ENCODE measurements around the gene TRNAU1AP.
"Not testable (repeated sequence)": the region's sequence is repeated elsewhere in the genome, so short reads cannot be mapped to it uniquely, and the experiment has no call there.

The TRNAU1AP gene

DNA sequence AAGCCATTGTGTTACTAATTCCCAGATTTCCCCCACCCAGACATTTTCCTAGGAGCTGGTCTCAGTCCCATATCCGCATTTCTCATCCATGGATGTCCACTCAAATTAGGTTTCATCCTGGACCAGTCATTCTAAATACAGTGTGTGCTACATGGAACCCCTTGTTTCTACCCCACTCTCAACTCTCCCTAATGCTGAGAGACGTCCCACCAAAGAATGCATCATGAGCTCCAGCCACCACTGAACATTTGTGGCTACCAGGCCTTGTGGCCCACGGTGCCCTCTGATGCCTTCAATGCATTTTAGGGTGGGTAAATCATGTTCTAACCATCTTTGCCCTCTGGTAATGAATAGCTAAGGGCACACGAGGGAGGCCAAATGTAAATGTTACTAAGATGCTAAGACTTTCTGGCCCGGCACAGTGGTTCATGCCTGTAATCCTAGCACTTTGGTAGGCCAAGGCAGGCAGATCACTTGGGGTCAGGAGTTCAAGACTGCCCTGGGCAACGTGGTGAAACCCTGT is 25.9 kb downstream of the TRNAU1AP start:
- Histone ChIP-seq H3K27me3 (ENCODE audit: control insufficient read depth in 1 of 2, insufficient read depth in 2 of 2, low read length in 2 of 2) (no peaks in the 10 kb centered on the region), H3K9me3 (ENCODE audit: low read length) (no peaks in the 10 kb centered on the region), H3K4me3 (ENCODE audit: low read depth in 1 of 2, low read length in 2 of 2) (no peak overlapping the region), H3K9ac (ENCODE audit: low read length) (no peak overlapping the region), H3K27ac (ENCODE audit: low read depth, low read length) (no peak overlapping the region), H3K4me1 (ENCODE audit: insufficient read depth, low read length) (peaks cover 21% of the 10 kb centered on the region), H3K36me3 (ENCODE audit: insufficient read depth, low read length) (peaks cover 40% of the 10 kb centered on the region)

GRCh38 chr1:28579401-28579800 is 26.5 kb downstream of the TRNAU1AP start:
- H3K27ac ChIP-seq (ENCODE audit: low read depth, low read length): no peak overlapping the region
- no peak overlapping the region for H3K9ac ChIP-seq (ENCODE audit: low read length)

DNA sequence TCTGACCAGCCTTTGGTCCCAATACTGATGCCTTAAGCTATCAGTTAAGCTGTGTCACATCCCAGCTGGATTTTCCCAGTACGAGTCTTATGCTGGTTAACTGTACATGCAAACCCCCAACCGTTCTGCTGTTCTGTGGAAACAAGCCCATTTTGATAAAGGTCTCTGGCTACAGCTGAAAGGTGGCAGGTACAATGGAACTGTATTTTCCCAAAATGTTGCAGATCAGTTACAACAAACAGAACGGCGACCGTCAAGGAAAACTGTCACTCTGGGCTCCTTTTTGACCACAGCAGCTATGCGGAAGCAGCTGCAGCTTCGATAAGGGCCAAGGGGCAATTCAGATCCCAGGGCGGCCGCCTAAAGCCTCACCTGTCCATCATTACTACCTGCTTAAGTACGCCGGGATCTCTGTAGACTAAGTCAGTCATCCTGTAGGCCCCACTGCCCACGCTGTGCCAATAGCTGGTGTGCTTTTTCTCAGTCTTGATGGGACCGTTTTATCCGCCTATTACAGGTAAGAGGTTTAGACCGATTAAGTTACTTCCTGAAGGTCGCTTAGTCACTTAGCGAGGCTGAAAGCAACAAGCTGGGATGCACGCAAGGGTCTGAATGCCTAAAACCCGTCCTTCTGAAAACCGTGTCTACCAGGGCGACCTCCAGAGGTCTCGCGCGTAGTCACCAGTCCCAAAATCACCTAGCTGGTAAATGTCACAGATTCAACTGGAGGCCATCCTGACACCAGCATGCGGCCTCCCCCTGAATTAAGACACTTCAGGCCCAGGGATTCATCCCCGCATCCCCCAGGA is 28.0 kb downstream of the TRNAU1AP start:
- H3K36me3 ChIP-seq (ENCODE audit: insufficient read depth, low read length): peaks cover 40% of the 10 kb centered on the region
- no peaks in the 10 kb centered on the region for H3K9me3 ChIP-seq (ENCODE audit: low read length)
- peak overlapping the region; percentile 89 for H3K27ac ChIP-seq (ENCODE audit: low read depth, low read length)
- H3K4me1 ChIP-seq (ENCODE audit: insufficient read depth, low read length): peaks cover 21% of the 10 kb centered on the region
- H3K4me3 ChIP-seq (ENCODE audit: low read depth in 1 of 2, low read length in 2 of 2): peak overlapping the region; percentile 84 to 99
- peak overlapping the region; percentile 93 for H3K9ac ChIP-seq (ENCODE audit: low read length)
- no peaks in the 10 kb centered on the region for H3K27me3 ChIP-seq (ENCODE audit: control insufficient read depth in 1 of 2, insufficient read depth in 2 of 2, low read length in 2 of 2)

More at GRCh38 chr1:28579401-28579800, 26.5 kb downstream of the TRNAU1AP start:
- peaks cover 21% of the 10 kb centered on the region for H3K4me1 ChIP-seq (ENCODE audit: insufficient read depth, low read length)
- H3K27me3 ChIP-seq (ENCODE audit: control insufficient read depth in 1 of 2, insufficient read depth in 2 of 2, low read length in 2 of 2): no peaks in the 10 kb centered on the region
- H3K9me3 ChIP-seq (ENCODE audit: low read length): no peaks in the 10 kb centered on the region
- peaks cover 40% of the 10 kb centered on the region for H3K36me3 ChIP-seq (ENCODE audit: insufficient read depth, low read length)
- no peak overlapping the region for H3K4me3 ChIP-seq (ENCODE audit: low read depth in 1 of 2, low read length in 2 of 2)

GRCh38 chr1:28581531-28582247 is 28.8 kb downstream of the TRNAU1AP start:
- Histone ChIP-seq H3K27me3 (ENCODE audit: control insufficient read depth in 1 of 2, insufficient read depth in 2 of 2, low read length in 2 of 2) (no peaks in the 10 kb centered on the region), H3K9ac (ENCODE audit: low read length) (peak overlapping the region; percentile 93), H3K27ac (ENCODE audit: low read depth, low read length) (peak overlapping the region; percentile 89), H3K4me1 (ENCODE audit: insufficient read depth, low read length) (peaks cover 21% of the 10 kb centered on the region), H3K4me3 (ENCODE audit: low read depth in 1 of 2, low read length in 2 of 2) (peak overlapping the region; percentile 84 to 99), H3K36me3 (ENCODE audit: insufficient read depth, low read length) (peaks cover 38% of the 10 kb centered on the region), H3K9me3 (ENCODE audit: low read length) (no peaks in the 10 kb centered on the region)

GRCh38 chr1:28582248-28582615 is 29.3 kb downstream of the TRNAU1AP start:
- H3K36me3 ChIP-seq (ENCODE audit: insufficient read depth, low read length): peaks cover 33% of the 10 kb centered on the region
- H3K27me3 ChIP-seq (ENCODE audit: control insufficient read depth in 1 of 2, insufficient read depth in 2 of 2, low read length in 2 of 2): no peaks in the 10 kb centered on the region
- peak overlapping the region; percentile 89 for H3K27ac ChIP-seq (ENCODE audit: low read depth, low read length)
- H3K4me1 ChIP-seq (ENCODE audit: insufficient read depth, low read length): peaks cover 21% of the 10 kb centered on the region
- H3K9ac ChIP-seq (ENCODE audit: low read length): peak overlapping the region; percentile 86
- peak overlapping the region; percentile 84 to 99 for H3K4me3 ChIP-seq (ENCODE audit: low read depth in 1 of 2, low read length in 2 of 2)
- no peaks in the 10 kb centered on the region for H3K9me3 ChIP-seq (ENCODE audit: low read length)

GRCh38 chr1:28586585-28587391 is 33.9 kb downstream of the TRNAU1AP start:
- H3K4me3 ChIP-seq (ENCODE audit: low read depth in 1 of 2, low read length in 2 of 2); H3K9ac ChIP-seq (ENCODE audit: low read length); H3K9me3 ChIP-seq (ENCODE audit: low read length); H3K4me1 ChIP-seq (ENCODE audit: insufficient read depth, low read length); H3K27ac ChIP-seq (ENCODE audit: low read depth, low read length); H3K36me3 ChIP-seq (ENCODE audit: insufficient read depth, low read length); H3K27me3 ChIP-seq (ENCODE audit: control insufficient read depth in 1 of 2, insufficient read depth in 2 of 2, low read length in 2 of 2): not testable (repeated sequence)

DNA sequence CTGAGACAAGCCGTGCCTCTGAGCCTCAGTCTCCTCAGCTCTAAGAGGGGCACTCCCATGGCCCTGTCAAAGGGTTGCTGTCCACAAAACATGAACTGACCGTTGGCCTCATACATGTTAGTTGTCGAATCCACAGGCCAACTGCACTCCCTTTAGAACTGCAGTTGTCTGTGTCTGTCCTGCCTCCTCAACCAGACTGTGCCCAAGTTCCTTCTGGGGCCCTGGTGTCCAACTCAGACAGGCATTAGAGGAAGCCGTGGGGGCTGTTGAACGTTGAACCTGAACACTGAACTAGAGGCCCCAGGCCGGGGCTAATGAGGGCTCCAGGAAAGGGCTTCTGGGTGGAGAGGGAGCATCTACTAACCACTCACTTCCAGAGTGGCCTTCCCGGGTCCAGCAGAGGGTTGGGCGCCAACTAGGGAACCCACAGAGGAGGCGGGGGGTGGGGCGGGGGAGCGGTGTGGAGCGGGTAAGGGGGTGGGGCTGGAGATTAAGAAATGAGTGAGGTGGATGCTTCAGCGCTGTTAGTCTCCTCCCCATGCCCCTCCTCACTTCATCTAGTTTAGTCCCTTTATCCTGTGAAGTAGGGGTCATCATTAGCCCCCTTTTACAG is 38.9 kb downstream of the TRNAU1AP start, which contains the start of gene RAB42:
Gene RAB42 (plus strand): TSS at position 558 of the 613 bp plus-strand sequence. CDS start 247 bp downstream, outside the sequence.
- Histone ChIP-seq H3K36me3 (ENCODE audit: insufficient read depth, low read length) (no peaks in the 10 kb centered on the region), H3K27ac (ENCODE audit: low read depth, low read length) (no peak within 1 kb of the TSS), H3K9ac (ENCODE audit: low read length) (no peak within 1 kb of the TSS), H3K4me1 (ENCODE audit: insufficient read depth, low read length) (peaks cover 11% of the 10 kb centered on the region), H3K4me3 (ENCODE audit: low read depth in 1 of 2, low read length in 2 of 2) (peak within 1 kb of the TSS; percentile 22 to 50), H3K27me3 (ENCODE audit: control insufficient read depth in 1 of 2, insufficient read depth in 2 of 2, low read length in 2 of 2) (no peaks in the 10 kb centered on the region), H3K9me3 (ENCODE audit: low read length) (no peaks in the 10 kb centered on the region)

DNA sequence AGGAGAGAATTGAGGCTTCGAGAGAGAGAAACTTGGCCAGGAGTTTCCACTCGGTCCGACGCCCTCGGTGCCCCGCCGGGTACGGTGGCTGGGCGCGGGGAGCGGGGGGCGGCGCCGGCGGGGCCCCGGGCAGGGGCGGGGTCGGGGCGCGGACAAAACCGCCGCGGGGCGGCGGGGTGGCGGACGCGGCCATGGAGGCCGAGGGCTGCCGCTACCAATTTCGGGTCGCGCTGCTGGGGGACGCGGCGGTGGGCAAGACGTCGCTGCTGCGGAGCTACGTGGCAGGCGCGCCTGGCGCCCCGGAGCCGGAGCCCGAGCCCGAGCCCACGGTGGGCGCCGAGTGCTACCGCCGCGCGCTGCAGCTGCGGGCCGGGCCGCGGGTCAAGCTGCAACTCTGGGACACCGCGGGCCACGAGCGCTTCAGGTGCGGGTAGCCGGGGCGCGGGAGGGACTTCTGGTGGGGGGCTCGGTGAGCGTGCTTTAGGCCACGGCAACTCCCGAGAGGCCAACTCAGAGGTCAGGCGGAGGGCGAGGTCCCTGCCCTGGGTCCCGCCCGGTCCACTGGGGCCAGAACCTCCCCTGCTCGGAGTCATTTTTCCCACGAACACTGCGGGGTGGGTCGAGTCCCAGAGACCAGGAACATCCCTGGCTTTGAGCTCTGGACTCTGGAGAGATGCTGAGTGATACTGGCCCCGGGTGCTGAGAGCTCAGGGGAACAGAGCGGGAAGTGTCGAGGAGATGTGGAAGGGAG is 39.6 kb downstream of the TRNAU1AP start:
- Histone ChIP-seq H3K9me3 (ENCODE audit: low read length) (no peaks in the 10 kb centered on the region), H3K4me1 (ENCODE audit: insufficient read depth, low read length) (peaks cover 11% of the 10 kb centered on the region), H3K9ac (ENCODE audit: low read length) (no peak overlapping the region), H3K27me3 (ENCODE audit: control insufficient read depth in 1 of 2, insufficient read depth in 2 of 2, low read length in 2 of 2) (no peaks in the 10 kb centered on the region), H3K36me3 (ENCODE audit: insufficient read depth, low read length) (no peaks in the 10 kb centered on the region), H3K27ac (ENCODE audit: low read depth, low read length) (no peak overlapping the region), H3K4me3 (ENCODE audit: low read depth in 1 of 2, low read length in 2 of 2) (peak overlapping the region; percentile 22 to 50)

DNA sequence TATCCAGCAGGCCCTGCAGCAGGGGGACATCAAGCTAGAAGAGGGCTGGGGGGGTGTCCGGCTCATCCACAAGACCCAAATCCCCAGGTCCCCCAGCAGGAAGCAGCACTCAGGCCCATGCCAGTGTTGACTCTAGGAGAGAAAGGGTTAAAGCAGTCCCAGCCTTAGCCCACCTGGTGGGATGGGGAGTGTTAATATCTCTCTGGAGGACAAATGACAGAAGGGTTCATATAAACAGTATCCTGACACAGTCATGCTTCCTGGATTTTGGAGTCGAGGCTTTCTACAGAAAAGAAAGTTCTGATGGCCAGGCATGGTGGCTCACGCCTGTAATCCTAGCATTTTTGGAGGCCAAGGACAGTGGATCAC is 41.1 kb downstream of the TRNAU1AP start:
- H3K9ac ChIP-seq (ENCODE audit: low read length); H3K27ac ChIP-seq (ENCODE audit: low read depth, low read length); H3K27me3 ChIP-seq (ENCODE audit: control insufficient read depth in 1 of 2, insufficient read depth in 2 of 2, low read length in 2 of 2); H3K36me3 ChIP-seq (ENCODE audit: insufficient read depth, low read length); H3K9me3 ChIP-seq (ENCODE audit: low read length); H3K4me3 ChIP-seq (ENCODE audit: low read depth in 1 of 2, low read length in 2 of 2): not testable (repeated sequence)
- H3K4me1 ChIP-seq (ENCODE audit: insufficient read depth, low read length): peaks cover 11% of the 10 kb centered on the region

DNA sequence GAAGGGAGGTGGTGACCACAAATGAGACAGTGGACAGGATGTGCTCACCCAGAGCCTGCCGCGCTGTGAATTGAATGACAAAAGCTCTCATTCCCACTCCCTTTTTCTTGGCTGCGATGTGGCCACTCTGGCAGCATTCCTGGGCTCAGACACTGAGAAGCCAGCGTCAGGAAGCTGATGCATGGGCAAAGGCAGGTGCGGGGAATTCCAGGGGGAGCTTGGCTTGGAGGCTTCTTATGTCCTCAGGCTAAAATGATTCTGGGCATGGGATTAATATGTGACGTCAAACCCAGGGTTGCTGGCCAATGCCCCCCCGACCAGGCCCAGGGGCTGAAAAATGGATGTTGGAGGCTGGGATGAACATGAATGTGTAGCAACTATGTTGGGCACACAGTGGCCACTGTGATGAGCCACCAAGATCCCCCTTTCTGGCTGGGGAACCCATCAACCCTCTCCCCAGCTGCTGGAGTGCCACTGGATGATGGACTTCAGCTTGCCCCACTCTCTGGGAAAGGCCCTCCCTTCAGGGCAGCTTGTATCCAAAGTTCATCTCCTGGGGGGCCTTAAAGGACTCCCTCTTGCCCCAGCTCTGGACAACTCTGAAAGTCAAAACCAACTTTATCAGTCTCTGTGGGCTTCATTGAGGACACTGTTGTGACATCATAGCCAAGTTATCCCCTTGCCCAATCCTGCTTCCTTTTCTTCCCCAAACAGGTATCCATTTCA is 42.0 kb downstream of the TRNAU1AP start:
- peaks cover 11% of the 10 kb centered on the region for H3K4me1 ChIP-seq (ENCODE audit: insufficient read depth, low read length)
- H3K27ac ChIP-seq (ENCODE audit: low read depth, low read length); H3K9ac ChIP-seq (ENCODE audit: low read length); H3K4me3 ChIP-seq (ENCODE audit: low read depth in 1 of 2, low read length in 2 of 2); H3K36me3 ChIP-seq (ENCODE audit: insufficient read depth, low read length); H3K27me3 ChIP-seq (ENCODE audit: control insufficient read depth in 1 of 2, insufficient read depth in 2 of 2, low read length in 2 of 2); H3K9me3 ChIP-seq (ENCODE audit: low read length): not testable (repeated sequence)

Measured in muscle layer of colon (tissue), 2 donors.